ENCODE results near the gene AOC2. TPM values are rescaled to one million over a fixed set of nuclear protein-coding genes. Genes with fewer than 3 reads are reported as not detected.

Gene AOC2
- total and polyA plus RNA-seq, 2 of the 13 experiments (the other 11 are each of a cell fraction or from before 2014, with no cell fraction given): 1.2 to 3.3 TPM

- no peak for TF ChIP-seq ZNF282 (IDR thresholded peaks at IDR 0.05; ENCODE audit: partially characterized antibody)
- TF ChIP-seq SSRP1 (CRISPR knock-in tag; IDR thresholded peaks at IDR 0.05): no peak
- no peak for TF ChIP-seq ZNF7 (CRISPR knock-in tag; IDR thresholded peaks at IDR 0.05)
- no peak for TF ChIP-seq ZNF83 (CRISPR knock-in tag; IDR thresholded peaks at IDR 0.05; ENCODE audit: borderline replicate concordance)
- TF ChIP-seq HES4 (CRISPR knock-in tag; IDR thresholded peaks at IDR 0.05; ENCODE audit: borderline replicate concordance): no peak
- no peak for TF ChIP-seq BCL3 (CRISPR knock-in tag; IDR thresholded peaks at IDR 0.05)
- no peak; the same call in 2 of the 3 replicates for TF ChIP-seq MXI1 (IDR thresholded peaks at IDR 0.05; ENCODE audit: borderline replicate concordance, low read depth, low read length)
- TF ChIP-seq ZNF251 (CRISPR knock-in tag; IDR thresholded peaks at IDR 0.05): no peak
- no peak for TF ChIP-seq TIGD3 (CRISPR knock-in tag; IDR thresholded peaks at IDR 0.05; ENCODE audit: borderline replicate concordance)
- TF ChIP-seq ZNF124 (CRISPR knock-in tag; IDR thresholded peaks at IDR 0.05): no peak
- 0 out of 2 replicates have a peak, but pooled peaks have one; percentile 53 for TF ChIP-seq IRF2 (CRISPR knock-in tag; IDR thresholded peaks at IDR 0.05)
- TF ChIP-seq GMEB2 (CRISPR knock-in tag; IDR thresholded peaks at IDR 0.05; ENCODE audit: low read depth): no peak
- TF ChIP-seq TBX3 (IDR thresholded peaks at IDR 0.05; ENCODE audit: borderline replicate concordance): no peak
- no peak for TF ChIP-seq ZBTB43 (CRISPR knock-in tag; conservative IDR thresholded peaks at IDR 0.05)
- no peak for TF ChIP-seq PCBP2 (optimal IDR thresholded peaks at IDR 0.05; ENCODE audit: low read depth, low read length, poor library complexity, severe bottlenecking)
- no peak for TF ChIP-seq GPN1 (CRISPR knock-in tag; IDR thresholded peaks at IDR 0.05; ENCODE audit: borderline replicate concordance)
- TF ChIP-seq HNRNPUL1 (IDR thresholded peaks at IDR 0.05; ENCODE audit: low read depth, low read length): no peak
- TF ChIP-seq ZBTB2 (CRISPR knock-in tag; IDR thresholded peaks at IDR 0.05; ENCODE audit: low read depth): no peak
- TF ChIP-seq MIER3 (CRISPR knock-in tag; IDR thresholded peaks at IDR 0.05; ENCODE audit: borderline replicate concordance): 0 out of 2 replicates have a peak, but pooled peaks have one; percentile 25
- no peak for TF ChIP-seq ARID2 (CRISPR knock-in tag; IDR thresholded peaks at IDR 0.05; ENCODE audit: borderline replicate concordance)
- no peak for TF ChIP-seq ZNF10 (CRISPR knock-in tag; IDR thresholded peaks at IDR 0.05; ENCODE audit: borderline replicate concordance, low read depth)
- TF ChIP-seq DNMT1 (CRISPR knock-in tag; IDR thresholded peaks at IDR 0.05): 0 out of 2 replicates have a peak, but pooled peaks have one; percentile 58
- TF ChIP-seq ZNF225 (CRISPR knock-in tag; IDR thresholded peaks at IDR 0.05): no peak
- peak; percentile 93 for TF ChIP-seq SP5 (CRISPR knock-in tag; IDR thresholded peaks at IDR 0.05; ENCODE audit: borderline replicate concordance, low read depth)
- TF ChIP-seq ZZZ3 (CRISPR knock-in tag; IDR thresholded peaks at IDR 0.05; ENCODE audit: borderline replicate concordance): peak; percentile 58; the same call in 1 of the 2 replicates
Observed at GRCh38 chr17:42865638-42866094, 21.3 kb downstream of the AOC2 start (continued).

All from HepG2 (cell line).